Stimulated activated CD4-positive, alpha-beta T cell treated with anti-CD3 and anti-CD28 coated beads, Interleukin-15, amount 100 ng/mL, for 48 hours (primary cell): ENCODE results near the gene UBE3D.
"Not testable (repeated sequence)": the region's sequence is repeated elsewhere in the genome, so short reads cannot be mapped to it uniquely, and the experiment has no call there.

ENCODE experiments used
- DNase-seq, 2 donors: peaks; one replicate each; pipeline ENCODE4 v3.0.0-alpha.2; 2020; ENCODE audit warnings: low read depth in 2 of 2

Gene UBE3D

DNA sequence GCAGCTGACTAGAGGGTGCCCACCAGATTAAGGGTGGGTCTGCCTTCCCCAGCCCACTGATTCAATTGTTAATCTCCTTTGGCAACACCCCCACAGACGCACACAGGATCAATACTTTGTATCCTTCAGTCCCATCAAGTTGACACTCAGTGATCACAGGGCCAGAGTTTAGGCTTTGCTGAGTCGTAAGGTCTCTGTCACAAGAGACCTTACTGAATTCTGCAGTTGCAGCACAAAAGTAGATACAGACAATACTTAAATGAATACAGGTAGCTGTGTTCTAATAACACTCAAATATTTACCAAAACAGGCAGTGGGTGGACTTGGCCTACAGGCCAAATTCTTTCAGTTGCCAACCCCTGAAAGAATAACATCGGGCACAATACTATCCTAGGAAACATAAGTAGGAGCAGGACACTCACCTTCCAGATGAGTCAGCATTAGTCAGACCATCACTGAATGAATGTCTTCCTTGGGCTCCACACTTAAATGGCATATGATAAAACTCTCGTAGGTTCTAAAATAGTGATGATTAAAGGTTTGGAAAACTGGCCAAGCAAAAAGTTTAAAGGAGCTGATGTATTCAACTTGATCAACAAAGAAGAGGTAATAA lies 190.0 kb downstream of the UBE3D start:
- no peak for DNase-seq

DNA sequence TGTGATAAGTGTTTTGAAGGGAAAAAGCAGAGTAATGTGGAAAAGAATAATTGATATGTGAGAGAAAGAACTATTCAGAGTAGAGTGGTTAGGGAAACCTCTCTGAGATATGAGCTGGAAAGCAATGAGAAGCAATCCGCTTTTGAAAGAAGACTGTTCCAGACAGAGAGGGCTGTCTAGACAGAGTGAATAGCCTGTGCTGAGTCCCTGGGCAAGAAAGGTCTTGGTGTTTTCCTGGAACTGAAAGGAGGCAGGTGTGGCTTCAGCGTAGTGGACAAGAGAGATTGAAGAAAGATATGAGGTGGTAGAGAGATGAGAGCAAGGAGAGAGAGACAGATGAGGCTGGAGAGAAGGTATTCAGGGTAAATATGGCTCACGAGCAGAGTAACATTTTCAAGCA lies 190.8 kb downstream of the UBE3D start:
- DNase-seq, result no peak

DNA sequence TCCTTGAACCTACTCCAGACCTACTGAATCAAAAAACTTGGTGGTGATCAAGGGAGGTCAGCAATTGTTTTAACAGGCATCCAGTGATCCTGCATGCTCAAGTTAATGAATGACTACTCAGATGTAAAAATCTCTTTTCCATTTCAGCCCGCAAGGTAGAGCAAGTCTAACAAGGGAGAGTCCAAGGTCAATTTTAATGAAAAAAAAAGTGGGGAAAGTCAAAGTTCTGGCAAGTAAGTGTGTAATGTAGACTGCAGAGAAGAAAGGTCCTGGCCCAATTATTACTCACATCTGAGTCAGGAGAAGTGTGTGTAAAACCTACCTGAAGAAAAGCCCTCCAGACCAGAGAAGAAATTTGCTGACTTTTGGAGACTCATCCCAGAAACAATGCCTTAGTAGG lies 193.5 kb downstream of the UBE3D start:
- no peak for DNase-seq

DNA sequence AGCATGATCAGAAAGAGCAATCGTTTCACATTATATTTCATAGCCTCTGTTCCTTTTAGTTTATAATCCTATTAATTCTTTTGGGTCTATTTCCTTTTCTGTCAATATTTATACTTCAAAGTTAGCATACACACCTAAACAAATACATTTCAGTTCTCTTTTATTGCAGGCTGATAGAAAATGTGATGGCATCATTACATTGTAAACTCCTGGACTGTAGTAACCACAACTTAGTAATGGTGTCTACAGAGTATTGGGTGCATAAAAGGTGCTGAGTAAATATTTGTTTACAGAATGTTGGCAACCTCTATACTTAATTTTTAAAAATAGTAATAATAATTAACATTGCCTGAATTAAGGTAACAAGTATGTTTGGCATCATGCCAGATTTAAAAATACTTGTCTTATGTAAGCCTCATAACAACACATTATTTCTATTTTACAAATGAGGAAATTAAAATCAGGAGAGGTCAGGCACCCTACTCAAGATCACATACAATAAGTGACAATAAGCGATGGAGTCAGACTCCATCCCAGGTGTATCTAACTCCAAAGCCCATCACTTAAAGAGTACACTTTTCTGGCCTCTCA lies 195.0 kb downstream of the UBE3D start:
- no peak for DNase-seq

DNA sequence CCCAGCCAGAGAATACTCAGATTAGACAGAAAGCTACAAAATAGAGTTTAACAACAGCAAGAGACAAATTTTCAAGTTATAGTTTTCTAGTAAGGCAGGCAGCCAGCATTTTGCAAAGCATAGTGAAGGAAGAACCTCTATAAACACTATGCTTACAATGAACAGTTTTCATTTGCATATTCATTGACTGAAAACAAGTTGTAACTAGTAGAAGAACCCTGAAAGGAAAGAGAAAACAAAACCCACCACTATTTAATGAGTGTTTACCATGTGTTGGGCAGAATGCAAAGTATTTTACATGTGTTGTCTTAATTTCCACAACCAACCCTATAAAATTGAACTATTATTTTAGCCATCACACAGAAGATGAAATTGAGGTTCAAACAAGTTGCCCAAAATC lies 196.1 kb downstream of the UBE3D start:
- DNase-seq, result no peak

DNA sequence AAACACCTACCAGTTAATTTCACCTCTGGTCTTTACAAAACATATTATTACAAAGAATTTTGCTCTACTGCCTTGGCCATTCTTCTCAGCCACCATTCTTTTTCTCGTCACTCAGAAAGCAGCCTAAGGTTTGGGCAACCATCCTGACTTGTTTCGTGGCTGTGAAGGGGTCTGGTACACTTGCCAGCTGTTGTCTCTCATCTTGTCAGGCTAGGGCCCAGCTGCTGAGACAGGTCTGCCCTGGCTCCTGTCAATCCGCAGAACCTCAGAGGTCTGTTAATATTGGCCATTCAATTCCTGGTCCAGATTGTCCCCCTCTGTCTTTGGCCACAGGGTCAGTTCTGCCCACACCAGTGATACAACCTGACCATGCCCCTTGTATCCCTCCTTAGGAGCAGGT lies 197.7 kb downstream of the UBE3D start:
- DNase-seq, result no peak

DNA sequence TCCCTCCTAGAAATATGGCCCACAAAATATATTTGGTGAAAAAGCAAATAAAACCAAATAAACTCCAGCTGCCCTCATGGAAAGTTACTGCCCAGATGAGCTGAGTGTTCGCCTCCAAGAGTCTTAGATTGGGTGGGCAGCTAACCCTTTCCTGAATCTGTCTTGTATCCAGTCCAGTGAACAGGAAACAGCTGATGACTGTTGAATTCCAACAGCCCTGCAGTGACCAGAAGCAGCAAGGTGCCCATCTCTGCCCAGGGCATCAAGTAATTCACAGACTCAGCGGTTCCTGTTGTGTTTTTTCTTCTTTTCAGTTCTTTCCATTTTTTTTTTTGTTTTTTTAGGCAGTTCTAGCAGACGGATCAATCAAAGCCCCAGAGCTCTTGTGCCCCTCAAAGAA lies 199.2 kb downstream of the UBE3D start:
- no peak for DNase-seq

DNA sequence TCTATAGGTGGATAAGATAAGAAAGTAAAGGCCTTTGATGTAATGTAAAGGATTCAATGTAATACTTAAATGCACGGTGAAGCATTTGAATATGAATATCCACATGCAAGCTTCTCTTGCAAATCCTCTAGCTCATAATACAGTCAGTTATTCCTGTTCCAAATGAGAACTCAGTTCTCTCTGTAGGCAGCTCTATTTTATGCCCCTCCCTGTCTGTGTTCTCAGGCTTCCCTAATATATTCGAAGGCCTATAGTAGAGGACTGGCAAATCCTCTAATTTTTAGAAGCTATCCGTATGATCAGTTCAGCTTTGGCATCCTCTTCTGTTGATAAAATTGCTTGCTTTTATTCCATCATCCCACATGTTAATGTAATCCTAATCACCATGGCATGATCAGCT lies 200.2 kb downstream of the UBE3D start:
- no peak for DNase-seq

DNA sequence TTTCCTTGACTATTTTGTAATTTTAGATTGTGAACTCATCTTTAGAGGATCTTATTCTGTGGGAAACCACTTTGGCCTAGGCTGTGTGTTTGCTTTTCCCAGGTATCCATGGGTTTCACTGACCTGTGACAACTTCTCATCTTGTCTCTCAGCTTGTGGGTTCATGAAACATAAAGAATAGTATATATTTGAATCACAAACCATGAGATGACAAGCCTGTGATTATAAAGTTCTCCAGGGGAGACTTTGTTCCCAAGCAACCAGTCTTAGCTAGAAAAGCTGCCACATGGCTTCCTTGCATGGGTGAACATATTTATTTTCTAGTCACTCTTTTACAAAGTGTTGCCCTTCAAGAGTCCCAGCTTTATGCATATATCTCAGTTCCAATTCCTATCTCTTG lies 201.9 kb downstream of the UBE3D start:
- no peak for DNase-seq

DNA sequence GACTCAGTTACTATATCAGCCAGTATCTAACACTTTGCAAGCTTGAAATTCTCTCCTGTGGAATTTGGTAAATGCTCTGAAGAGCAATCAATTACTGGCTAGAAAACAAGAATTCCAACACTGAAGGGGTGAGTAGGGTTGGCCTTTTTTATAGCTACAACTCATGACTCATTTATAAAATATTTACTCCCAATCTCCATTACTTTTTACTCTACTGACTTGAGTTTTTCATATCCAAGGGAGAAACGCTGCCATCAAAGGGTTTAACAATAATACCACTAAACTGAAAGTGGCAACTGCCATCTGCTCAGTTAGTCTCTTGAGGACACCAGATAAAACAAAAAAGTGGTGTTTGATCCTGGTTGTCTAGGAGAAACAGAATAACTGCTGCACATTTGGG lies 203.1 kb downstream of the UBE3D start:
- no peak for DNase-seq

DNA sequence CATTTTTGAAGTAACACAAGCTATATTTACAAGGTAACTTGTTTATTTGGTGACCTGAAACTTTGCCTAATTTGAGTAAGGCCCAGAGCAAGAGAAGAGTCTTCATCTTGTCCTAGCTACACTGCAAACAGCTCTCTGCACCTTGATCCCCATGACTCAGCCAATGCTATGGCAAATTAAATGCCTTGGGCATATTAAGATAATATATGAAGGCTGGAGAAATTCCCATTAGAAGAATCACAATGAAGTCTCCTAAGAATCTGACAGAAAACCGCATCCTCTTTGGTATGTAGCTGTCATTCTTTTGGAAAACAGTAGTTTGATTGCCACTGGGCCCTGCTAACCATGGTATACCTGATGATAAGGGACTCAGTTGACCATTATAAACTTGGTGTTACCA lies 204.5 kb downstream of the UBE3D start:
- no peak for DNase-seq

DNA sequence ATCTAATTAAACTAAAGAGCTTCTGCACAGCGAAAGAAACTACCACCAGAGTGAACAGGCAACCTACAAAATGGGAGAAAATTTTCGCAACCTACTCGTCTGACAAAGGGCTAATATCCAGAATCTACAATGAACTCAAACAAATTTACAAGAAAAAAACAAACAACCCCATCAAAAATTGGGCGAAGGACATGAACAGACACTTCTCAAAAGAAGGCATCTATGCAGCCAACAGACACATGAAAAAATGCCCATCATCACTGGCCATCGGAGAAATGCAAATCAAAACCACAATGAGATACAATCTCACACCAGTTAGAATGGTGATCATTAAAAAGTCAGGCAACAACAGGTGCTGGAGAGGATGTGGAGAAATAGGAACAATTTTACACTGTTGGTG lies 209.6 kb downstream of the UBE3D start:
- not testable (repeated sequence) for DNase-seq

DNA sequence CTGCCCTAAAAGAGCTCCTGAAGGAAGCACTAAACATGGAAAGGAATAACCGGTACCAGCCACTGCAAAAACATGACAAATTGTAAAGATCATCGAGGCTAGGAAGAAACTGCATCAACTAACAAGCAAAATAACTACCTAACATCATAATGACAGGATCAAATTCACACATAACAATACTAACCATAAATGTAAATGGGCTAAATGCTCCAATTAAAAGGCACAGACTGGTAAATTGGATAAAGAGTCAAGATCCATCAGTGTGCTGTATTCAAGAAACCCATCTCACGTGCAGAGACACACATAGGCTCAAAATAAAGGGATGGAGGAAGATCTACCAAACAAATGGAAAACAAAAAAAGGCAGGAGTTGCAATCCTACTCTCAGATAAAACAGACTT lies 212.7 kb downstream of the UBE3D start:
- not testable (repeated sequence) for DNase-seq

DNA sequence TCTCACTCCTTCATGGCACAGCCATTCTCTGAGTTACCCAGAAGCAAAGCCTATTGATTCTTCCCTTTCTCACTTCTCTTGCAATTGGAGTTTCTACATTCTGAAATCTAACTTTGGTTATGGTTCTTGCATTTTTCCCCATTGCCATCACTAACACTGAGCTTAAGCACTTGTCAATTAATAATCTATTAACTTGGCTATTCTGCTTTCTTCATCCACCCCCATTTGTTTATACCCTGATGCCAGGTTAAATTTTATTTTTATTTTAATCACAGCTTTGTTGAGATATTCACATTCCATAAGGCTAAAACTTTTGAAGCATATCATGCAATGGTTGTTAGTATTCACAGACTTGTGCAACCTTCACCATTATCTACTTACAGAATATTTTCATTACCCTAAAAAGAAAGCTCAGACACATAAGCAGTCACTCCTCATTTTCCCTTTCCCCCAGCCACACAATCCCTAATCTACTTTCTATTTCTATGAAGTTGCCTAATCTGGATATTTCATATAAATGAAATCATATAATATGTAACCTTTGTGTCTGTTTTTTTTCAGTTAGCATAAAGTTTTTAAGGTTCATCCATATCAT lies 222.3 kb downstream of the UBE3D start:
- no peak for DNase-seq

DNA sequence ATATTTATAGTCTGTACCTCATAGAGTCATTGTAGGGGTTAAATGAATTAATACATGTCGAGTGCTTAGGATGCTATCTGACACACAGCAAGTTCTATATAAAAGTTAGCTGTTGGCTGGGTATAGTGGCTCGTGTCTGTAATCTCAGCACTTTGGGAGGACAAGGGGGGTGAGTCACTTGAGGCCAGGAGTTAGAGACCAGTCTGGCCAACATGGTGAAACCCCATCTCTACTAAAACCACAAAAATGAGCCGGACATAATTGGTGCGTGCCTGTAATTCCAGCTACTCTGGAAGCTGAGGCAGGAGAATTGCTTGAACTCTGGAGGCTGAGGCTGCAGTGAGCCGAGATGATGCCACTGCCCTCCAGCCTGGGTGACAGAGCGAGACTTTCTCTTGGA lies 222.9 kb downstream of the UBE3D start:
- no peak for DNase-seq
